HL-60 (cell line): ENCODE results near the gene CHDH.

ENCODE experiments used
- GABPA ChIP-seq: IDR thresholded peaks from 2 replicates; pipeline ENCODE4 v1.6.1; 2012; ENCODE audit warnings: low read depth
- TF ChIP-seq, protein P1 (sequence below): IDR thresholded peaks from 2 replicates; pipeline ENCODE4 v1.6.1; 2012; ENCODE audit warnings: low read depth; ENCODE audit not compliant: insufficient replicate concordance
- TF ChIP-seq, protein P2 (sequence below): IDR thresholded peaks from one replicate; pipeline ENCODE4 v1.5.1; 2011; ENCODE audit warnings: low read length, control low read depth, inconsistent platforms; ENCODE audit not compliant: insufficient read depth

DNA sequence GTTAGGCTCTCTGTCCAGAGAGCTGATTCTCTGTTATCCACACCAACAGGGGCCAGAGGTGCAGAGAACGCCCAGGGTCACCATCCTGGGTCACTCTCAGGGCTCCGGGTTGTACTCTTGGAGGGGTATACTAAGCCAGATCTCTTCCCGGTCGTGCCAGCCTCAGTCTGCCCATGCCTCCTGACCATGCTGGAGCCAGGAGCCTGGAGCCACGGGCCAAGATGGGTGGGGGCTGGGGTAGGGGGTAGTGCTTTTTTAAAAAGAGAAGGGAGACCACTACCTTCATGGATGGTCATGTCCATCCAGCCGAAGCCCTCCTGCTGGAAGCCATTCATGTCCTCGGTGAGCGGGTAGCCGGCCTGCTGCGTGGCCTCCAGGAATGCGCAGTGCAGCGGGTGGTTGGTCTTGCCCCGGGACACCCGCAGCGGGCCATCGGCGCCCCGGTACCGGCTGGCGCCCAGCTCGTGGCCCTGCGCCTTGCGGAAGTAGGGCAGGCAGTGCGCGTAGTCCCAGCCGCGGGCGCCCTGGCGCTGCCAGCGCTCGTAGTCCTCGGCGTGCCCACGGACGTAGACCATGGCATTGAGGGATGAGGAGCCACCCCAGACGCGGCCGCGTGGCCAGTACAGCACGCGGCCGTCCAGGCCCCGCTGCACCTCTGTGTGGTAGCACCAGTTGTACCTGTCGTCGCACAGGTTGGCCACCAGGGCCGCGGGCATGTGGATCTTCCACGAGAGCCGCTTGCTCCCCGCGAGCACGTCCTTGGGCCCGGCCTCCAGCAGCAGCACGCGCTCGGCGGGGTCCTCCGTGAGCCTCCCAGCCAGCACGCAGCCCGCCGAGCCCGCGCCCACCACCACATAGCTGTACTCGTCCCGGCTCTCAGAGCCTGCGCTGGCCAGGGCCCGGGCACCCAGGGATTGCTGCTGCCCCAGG, 22.9 kb downstream of the CHDH start:
- TF ChIP-seq, protein P1, sequence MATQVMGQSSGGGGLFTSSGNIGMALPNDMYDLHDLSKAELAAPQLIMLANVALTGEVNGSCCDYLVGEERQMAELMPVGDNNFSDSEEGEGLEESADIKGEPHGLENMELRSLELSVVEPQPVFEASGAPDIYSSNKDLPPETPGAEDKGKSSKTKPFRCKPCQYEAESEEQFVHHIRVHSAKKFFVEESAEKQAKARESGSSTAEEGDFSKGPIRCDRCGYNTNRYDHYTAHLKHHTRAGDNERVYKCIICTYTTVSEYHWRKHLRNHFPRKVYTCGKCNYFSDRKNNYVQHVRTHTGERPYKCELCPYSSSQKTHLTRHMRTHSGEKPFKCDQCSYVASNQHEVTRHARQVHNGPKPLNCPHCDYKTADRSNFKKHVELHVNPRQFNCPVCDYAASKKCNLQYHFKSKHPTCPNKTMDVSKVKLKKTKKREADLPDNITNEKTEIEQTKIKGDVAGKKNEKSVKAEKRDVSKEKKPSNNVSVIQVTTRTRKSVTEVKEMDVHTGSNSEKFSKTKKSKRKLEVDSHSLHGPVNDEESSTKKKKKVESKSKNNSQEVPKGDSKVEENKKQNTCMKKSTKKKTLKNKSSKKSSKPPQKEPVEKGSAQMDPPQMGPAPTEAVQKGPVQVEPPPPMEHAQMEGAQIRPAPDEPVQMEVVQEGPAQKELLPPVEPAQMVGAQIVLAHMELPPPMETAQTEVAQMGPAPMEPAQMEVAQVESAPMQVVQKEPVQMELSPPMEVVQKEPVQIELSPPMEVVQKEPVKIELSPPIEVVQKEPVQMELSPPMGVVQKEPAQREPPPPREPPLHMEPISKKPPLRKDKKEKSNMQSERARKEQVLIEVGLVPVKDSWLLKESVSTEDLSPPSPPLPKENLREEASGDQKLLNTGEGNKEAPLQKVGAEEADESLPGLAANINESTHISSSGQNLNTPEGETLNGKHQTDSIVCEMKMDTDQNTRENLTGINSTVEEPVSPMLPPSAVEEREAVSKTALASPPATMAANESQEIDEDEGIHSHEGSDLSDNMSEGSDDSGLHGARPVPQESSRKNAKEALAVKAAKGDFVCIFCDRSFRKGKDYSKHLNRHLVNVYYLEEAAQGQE, result no peak
- TF ChIP-seq, protein P2, sequence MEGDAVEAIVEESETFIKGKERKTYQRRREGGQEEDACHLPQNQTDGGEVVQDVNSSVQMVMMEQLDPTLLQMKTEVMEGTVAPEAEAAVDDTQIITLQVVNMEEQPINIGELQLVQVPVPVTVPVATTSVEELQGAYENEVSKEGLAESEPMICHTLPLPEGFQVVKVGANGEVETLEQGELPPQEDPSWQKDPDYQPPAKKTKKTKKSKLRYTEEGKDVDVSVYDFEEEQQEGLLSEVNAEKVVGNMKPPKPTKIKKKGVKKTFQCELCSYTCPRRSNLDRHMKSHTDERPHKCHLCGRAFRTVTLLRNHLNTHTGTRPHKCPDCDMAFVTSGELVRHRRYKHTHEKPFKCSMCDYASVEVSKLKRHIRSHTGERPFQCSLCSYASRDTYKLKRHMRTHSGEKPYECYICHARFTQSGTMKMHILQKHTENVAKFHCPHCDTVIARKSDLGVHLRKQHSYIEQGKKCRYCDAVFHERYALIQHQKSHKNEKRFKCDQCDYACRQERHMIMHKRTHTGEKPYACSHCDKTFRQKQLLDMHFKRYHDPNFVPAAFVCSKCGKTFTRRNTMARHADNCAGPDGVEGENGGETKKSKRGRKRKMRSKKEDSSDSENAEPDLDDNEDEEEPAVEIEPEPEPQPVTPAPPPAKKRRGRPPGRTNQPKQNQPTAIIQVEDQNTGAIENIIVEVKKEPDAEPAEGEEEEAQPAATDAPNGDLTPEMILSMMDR, result no peak
- TF ChIP-seq GABPA, result no peak
